GM06990 (cell line): ENCODE data around the gene STUM.

Source experiments
- DNase-seq: peaks from one replicate; pipeline ENCODE4 v3.0.0-alpha.2; 2011; ENCODE audit not compliant: insufficient read length; ENCODE audit errors: extremely low read depth
- H3K27me3 ChIP-seq: replicated peaks from 2 replicates; pipeline ENCODE4 v1.6.0; 2011; ENCODE audit warnings: low read length; ENCODE audit not compliant: control insufficient read depth, insufficient read depth
- H3K36me3 ChIP-seq: 2 replicates; pipeline ENCODE4 v1.5.1; 2011; ENCODE audit warnings: low read length; ENCODE audit not compliant: control insufficient read depth, insufficient read depth
- H3K4me3 ChIP-seq: replicated peaks from 2 replicates; pipeline ENCODE4 v1.5.1; 2011; ENCODE audit warnings: low read depth, mild to moderate bottlenecking, control low read depth, low read length
- TF ChIP-seq, protein P1 (sequence below): IDR thresholded peaks from 2 replicates; pipeline ENCODE4 v1.5.1; 2011; ENCODE audit warnings: low read length, control low read depth, mild to moderate bottlenecking, inconsistent platforms; ENCODE audit not compliant: insufficient read depth, poor library complexity, severe bottlenecking

STUM gene

DNA sequence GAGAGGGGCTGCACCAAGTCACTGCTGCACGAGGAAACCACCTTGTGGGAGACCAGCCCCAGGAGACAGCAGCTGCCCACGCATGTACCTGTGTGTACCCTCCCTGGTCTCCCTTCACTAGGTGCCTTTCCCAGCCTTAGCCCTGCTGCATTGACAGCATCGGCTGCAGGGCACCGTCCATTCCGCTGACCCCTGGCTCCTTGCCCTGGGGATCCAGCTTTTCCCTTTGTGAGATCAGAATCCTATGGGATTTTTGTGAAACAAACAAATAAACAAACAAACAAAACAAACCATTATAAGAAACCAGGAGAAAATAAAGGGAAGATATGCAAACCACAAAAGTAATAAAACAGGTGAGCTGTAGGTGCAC is 2.1 kb downstream of the STUM start:
- TF ChIP-seq, protein P1, sequence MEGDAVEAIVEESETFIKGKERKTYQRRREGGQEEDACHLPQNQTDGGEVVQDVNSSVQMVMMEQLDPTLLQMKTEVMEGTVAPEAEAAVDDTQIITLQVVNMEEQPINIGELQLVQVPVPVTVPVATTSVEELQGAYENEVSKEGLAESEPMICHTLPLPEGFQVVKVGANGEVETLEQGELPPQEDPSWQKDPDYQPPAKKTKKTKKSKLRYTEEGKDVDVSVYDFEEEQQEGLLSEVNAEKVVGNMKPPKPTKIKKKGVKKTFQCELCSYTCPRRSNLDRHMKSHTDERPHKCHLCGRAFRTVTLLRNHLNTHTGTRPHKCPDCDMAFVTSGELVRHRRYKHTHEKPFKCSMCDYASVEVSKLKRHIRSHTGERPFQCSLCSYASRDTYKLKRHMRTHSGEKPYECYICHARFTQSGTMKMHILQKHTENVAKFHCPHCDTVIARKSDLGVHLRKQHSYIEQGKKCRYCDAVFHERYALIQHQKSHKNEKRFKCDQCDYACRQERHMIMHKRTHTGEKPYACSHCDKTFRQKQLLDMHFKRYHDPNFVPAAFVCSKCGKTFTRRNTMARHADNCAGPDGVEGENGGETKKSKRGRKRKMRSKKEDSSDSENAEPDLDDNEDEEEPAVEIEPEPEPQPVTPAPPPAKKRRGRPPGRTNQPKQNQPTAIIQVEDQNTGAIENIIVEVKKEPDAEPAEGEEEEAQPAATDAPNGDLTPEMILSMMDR = no peak
- Histone ChIP-seq H3K27me3 (peaks cover 5% of the 10 kb centered on the region; the same call in 1 of the 2 replicates), H3K36me3 (no peaks in the 10 kb centered on the region), H3K4me3 (no peak overlapping the region)
- DNase-seq = no peak

GRCh38 chr1:226551299-226551698 is 2.7 kb downstream of the STUM start:
- Histone ChIP-seq H3K27me3 (peaks cover 5% of the 10 kb centered on the region; the same call in 1 of the 2 replicates), H3K4me3 (no peak overlapping the region), H3K36me3 (no peaks in the 10 kb centered on the region)
- DNase-seq = no peak
- TF ChIP-seq, protein P1 = no peak

- DNase-seq = no peak
- no peak overlapping the region for H3K4me3 ChIP-seq
- peaks cover 5% of the 10 kb centered on the region; the same call in 1 of the 2 replicates for H3K27me3 ChIP-seq
- H3K36me3 ChIP-seq = no peaks in the 10 kb centered on the region
- TF ChIP-seq, protein P1 = no peak
Measured at GRCh38 chr1:226552061-226552460, 3.5 kb downstream of the STUM start.

DNA sequence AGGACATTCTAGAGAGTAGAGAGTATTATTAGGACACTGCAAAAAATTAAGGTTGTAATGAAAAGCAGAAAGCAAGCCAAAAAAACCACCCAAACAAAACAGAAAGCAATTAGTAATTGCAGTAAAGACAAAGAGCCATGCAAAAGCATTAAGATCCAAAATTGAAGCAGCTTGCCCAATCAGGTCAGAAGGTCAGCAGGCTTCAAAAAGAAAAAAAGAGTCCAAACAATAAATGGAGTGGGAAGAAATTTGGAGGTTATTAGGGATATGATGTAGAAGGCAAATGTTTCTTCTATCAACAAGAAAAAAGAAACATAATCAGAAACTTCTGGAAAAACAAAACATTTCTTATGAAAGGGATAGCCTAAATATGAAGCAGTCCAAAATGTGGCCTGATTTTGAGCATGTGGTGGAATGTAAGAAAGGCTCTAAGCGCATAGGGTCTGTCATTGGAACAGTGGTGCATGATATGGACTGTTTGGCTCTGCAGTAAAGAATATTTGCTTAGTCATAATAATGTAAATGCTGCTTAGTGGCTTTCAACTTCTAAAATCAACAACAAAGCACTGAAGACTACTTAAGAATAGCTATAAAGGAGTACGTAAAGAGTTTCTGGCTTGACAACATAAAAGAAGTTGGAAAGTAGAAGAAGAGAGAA is 4.8 kb downstream of the STUM start:
- peaks cover 5% of the 10 kb centered on the region; the same call in 1 of the 2 replicates for H3K27me3 ChIP-seq
- H3K36me3 ChIP-seq = no peaks in the 10 kb centered on the region
- TF ChIP-seq, protein P1 = no peak
- DNase-seq = no peak
- H3K4me3 ChIP-seq = no peak overlapping the region

GRCh38 chr1:226553924-226554282 is 5.3 kb downstream of the STUM start:
- H3K4me3 ChIP-seq = no peak overlapping the region
- H3K36me3 ChIP-seq = no peaks in the 10 kb centered on the region
- TF ChIP-seq, protein P1 = no peak
- H3K27me3 ChIP-seq = peaks cover 5% of the 10 kb centered on the region; the same call in 1 of the 2 replicates
- no peak for DNase-seq

DNA sequence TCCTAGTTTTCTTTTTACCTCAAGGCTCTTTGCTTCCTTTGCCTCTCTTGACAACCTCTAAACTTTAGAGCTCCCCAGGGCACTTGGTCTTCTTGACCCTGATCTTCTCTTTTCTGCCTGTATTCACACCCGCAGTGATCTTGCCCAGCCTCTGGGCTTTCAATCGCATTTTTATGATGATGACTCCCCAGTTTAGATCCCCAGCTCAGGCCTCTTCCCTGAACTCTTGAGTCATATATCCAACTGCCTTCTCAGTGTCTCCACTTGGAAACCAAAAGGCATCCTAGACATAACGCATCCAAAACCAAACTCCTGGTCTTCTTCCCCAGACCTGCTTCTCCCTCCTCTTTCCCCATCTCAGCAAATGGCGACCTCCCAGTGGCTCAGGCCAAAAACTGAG is 6.5 kb downstream of the STUM start:
- Histone ChIP-seq H3K36me3 (no peaks in the 10 kb centered on the region), H3K4me3 (no peak overlapping the region), H3K27me3 (peaks cover 5% of the 10 kb centered on the region; the same call in 1 of the 2 replicates)
- TF ChIP-seq, protein P1 = no peak
- no peak for DNase-seq
